GM21737 (cell line): ENCODE data around the gene LGALS1.
A peak's percentile ranks its signal among the peaks of the same experiment; 100 is the strongest.
"Not testable (repeated sequence)": the region's sequence is repeated elsewhere in the genome, so short reads cannot be mapped to it uniquely, and the experiment has no call there.

Experiments used
- ATAC-seq: cut with Tn5 transposase; IDR thresholded peaks from one replicate; pipeline ENCODE4 v1.9.1; 2021; ENCODE audit warnings: mild to moderate bottlenecking, moderate library complexity; ENCODE audit not compliant: unreplicated experiment

LGALS1 gene

DNA sequence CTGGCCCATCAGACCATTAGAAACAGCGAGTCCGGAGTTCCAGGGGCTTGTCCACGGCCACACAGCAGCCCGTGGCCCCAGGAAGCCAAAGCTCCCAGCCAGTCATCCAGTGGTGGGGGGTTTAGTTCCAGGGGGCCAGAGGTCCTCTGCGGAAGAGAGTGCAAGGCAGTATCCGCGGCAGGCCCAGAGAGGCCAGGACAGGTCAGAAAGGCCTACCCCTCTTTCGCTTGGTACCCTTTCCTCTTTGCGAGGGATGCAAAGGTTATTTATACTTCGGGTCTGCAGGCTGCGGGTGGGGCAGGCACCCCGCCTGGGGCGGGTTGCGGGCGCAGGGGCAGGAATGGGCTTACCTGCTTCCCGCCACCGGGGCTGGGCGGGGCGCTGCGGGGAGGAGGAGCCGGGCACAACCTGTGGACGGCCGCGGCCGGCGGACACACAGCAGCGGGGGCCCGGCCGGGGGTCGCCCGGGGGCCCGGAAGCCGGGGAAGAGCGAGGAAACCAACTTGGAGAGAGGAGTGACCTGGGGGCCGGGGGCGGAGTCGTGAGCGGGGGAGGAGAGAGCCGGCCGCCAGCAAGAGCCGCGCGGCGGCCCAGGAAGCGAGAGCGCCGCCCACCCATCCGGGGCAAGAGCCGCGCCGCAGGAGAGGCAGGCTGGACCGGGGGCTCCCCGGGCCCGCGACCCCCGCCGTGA lies 36.2 kb upstream of the LGALS1 start, which contains the start of gene SH3BP1:
SH3BP1 (plus strand) TSS at position 600 of the 691 bp plus-strand sequence. CDS start 119 bp downstream, outside the sequence.
- ATAC-seq = no peak

DNA sequence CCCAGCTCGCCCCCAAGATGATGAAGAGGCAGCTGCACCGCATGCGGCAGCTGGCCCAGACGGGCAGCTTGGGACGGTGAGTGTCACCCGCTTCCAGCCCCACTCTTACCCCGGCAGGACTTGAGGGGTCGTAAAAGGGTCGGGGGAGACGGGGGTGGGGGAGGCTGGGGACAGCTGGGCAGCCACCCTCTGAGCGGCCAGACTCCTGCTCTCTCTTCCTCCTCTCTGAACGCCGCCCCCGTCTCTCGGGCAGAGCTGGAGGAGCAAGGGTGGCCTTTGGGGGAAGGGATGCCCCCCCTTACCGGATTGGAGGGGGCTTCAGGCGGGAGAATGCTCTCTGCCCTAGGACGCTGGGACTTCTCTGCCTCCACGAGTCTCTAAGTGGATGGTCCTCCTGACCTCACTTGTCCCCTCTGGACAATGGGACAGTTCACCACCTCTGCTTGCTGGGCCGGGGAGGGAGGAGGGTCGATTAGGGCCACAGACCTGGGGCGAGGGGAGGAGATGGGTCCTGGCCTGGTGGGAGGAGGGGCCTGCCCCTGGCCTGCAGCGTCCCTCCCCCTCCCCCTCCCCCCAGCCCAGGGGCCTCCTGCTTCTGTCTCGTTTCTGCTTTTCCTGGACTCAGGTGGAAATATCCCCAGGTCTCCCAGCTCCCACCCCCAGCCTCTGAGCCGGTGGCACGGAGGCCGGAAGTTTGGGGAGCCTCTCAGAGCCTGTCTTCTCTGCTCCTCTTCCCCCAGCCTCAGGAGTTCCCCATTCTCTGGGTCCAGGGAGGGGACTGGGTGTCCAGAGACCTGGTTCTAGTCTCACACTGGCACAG lies 35.5 kb upstream of the LGALS1 start:
- no peak for ATAC-seq

DNA sequence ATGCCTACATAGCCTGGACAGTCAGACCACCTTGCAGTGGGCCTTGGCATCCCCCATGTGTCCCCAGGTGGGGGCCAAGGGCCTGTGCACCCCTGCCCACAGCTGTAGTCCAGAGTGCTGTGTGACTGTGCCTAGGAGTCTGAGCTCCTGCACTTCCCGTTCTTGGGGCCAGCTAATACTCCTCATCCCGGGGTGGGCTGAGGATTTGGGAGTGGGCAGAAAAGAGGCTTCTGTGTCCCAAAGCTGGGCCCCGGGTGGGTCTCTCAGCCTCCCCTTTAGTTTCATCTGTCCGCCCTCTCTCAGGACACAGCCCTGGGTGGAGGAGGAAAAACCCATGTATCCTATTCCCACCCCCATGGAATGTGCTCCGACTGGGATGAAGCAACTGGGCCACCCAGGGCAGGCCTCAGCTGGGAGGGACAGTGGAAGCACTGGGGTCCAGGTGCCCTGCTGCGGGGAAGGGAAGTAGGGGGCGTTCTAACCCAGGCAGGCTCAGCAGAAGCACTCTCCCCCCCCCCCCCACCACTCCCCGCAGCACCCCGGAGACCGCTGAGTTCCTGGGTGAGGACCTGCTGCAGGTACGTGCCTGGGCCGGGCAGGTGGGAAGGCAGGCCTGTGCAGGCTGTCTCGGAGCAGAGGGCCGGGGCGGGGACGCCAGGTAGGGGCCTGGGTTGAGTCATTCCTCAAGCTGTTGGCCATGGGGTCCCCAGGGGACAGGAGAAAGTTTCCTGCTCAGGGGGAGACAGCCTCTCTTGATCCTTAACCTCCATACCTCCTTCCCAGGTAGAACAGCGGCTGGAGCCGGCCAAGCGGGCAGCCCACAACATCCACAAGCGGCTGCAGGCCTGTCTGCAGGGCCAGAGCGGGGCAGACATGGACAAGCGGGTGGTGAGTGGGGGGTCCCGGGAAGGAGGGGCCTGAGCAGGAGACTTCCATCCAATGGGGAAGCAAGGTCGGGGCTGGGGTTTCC lies 34.6 kb upstream of the LGALS1 start:
- no peak for ATAC-seq

DNA sequence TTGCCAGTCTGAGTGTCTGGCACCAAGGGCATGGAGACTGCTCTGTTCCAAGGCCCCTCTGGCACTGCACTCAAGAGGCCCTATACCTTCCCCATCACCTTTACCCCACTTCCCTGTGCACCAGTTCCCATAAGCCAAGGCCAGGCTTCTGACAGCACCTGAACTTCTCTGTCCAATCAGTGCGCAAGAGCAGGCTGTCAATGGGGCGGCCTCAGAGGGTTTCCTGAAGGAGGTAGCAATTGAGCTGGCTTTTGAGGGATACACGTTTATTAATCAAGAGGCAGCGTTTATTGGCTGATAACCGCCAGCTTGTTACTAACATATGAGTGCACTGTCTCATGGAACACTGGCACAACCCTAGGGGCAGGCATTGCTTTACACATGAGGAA lies 33.9 kb upstream of the LGALS1 start:
- no peak for ATAC-seq

DNA sequence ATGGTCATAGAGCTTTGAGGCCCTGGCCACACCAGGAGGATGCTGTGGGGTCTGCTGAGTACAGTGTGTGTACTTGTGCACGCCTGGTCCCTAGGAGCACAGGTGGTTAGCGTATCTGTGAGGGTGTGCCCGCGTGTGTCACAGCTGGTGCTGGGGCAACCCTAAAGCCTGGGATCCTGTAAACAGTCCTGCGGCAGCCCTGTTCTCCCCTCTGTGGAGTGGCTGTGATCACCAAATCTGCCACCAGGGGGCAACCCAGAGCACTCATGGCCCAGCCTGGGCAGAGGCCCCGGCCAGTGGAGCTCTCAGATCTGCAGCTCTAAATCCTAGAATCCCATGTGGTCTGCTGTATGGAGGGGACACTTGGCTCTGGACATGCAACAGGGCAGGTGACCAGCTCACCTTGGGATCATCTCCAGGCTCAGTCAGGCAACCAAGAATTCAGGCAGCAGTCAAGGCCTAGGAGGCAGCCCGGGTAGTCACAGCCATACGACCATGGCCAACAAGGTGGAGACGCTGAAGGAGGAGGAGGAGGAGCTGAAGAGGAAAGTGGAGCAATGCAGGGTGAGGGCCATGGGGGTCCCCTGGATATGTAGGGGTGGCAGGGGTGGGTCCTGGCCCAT lies 32.1 kb upstream of the LGALS1 start:
- ATAC-seq = no peak

DNA sequence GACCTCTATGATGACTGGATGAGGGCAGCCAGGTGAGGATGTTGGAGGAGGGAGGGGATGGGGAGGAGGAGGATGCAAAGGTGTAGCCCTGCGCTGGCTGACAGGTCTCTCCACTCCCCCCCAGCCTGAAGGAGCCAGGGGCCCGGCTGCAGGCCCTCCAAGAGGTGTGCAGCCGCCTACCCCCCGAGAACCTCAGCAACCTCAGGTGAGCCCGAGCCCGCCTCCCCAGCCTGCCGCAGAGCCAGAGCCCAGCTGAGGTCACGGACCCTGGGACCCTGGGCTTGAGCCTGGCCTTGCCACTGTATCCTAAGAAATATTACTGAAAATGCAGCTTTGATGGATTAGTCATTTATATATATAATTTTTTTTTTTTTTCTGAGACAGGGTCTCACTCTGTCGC lies 28.1 kb upstream of the LGALS1 start:
- no peak for ATAC-seq

DNA sequence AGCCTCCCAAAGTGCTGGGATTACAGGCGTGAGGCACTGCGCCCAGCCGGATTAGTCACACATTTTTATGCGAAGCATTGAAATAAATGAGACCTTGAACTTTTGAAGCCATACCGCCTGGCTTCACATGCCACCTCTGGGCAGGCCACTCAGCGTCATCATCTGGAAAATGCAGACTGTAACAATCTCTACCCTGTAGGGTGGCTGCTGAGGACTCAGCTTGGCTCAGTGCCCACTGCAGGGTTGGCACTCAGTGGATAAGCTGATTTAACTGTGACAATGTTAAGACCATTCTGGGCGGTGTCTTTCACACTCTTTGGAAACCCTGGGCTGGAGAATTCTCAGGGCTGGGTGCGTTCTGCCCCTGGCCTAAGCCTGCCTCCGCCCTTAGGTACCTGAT lies 27.5 kb upstream of the LGALS1 start:
- ATAC-seq = no peak

DNA sequence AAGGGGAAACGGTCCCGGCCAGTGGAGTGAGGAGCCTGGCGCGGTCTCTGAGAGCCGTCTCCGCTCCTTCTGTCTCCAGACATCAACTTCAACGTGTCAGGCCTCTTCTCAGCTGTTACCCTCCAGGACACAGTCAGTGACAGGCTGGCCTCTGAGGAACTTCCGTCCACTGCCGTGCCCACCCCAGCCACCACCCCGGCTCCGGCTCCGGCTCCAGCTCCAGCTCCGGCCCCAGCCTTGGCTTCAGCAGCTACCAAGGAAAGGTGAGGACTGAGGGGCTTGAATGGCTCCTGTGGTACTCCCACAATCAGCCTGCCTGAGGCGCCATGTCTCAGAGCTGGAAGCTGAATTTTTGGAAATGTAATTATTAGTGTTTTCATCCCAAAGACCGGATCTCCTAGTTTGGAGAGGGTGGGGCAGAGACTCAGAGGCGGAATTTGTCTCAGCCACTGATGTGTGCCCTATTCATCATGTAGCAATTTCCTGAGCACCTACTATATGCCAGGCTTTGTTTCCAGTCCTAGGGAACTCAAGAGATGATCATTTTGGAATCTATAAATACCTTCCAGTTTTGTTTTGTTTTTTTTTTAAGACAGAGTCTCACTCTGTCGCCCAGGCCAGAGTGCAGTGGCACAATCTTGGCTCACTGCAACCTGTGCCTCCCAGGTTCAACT lies 24.8 kb upstream of the LGALS1 start:
- no peak for ATAC-seq

DNA sequence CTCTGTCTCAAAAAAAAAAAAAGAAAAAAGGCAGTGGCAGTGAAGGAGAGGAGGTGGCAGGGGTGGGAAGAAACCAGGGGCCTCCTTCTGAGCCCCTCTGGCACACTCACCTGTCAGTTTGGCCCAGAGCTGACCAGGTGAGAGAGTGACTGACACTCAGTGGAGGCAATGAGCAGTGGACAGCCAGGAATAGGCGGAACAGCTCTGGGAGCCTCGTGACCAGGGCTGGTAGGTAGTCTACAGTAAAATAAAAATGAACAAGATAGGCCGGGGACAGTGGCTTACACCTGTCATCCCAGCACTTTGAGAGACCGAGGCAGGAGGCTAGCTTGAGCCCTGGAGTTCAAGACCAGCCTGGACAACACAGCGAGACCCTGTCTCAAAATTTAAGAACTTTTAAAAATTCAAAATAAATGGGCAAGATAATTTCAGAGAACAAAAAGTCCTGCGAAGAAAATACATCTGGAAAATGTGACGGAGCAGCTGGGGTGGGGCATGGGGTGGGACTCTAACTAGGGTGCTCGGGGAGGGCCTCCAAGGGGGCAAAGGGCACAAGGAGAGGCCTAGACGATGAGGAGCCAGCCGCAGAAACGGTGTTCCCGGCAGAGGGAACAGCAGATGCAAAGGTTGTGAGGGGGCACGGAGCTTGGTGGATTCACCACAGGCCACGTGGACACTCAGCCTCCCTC lies 20.7 kb upstream of the LGALS1 start:
- ATAC-seq = no peak

DNA sequence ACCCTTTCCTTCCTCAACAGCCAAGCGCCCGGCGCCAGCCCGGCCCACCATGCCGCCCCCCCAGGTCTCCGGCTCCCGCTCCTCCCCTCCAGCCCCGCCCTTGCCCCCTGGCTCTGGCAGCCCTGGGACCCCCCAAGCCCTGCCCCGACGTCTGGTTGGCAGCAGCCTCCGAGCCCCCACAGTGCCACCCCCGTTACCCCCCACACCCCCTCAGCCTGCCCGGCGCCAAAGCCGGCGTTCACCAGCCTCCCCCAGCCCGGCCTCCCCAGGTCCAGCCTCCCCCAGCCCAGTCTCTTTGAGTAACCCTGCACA lies 20.2 kb upstream of the LGALS1 start:
- no peak for ATAC-seq

DNA sequence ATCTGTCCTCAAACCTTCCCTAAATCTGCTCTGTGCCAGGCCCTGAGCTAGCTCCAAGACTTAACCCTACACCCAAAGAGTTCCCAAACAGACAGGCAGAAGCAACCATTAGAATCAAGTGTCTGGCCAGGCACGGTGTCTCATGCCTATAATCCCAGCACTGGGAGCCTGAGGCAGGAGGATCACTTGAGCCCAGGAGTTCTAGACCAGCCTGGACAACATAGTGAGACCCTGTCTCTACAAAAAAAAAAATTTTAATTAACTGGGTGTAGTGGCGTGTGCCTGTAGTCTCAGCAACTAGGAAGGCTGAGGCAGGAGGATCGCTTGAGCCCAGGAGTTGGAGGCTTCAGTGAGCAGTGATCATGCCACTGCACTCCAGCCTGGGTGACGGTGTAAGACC lies 18.9 kb upstream of the LGALS1 start:
- ATAC-seq = not testable (repeated sequence)

DNA sequence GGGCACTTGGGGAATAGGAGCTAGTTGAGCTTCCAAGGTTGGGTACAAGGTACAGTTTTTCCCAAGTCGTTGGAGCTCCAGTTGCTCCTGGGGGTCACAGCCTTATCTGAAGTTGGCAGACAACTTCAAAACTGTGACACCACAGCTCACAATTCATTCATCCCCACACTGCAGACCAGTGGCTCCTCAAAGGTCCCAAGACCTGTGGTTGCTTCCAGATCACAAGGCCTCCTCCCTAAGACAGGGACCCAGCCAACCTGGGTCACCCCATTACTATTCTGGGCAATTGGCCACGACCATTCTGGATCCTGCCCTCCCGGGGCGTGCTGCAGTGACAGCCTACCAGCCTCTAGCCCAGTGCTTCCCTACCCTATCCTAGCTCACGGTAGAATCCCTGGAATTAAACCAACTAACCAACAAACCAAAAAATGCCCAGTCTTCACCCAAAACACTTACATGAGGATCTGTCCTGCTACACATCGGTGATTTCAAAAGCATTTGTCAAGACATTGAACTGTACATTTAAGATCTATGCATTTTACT lies 17.8 kb upstream of the LGALS1 start:
- ATAC-seq = no peak

DNA sequence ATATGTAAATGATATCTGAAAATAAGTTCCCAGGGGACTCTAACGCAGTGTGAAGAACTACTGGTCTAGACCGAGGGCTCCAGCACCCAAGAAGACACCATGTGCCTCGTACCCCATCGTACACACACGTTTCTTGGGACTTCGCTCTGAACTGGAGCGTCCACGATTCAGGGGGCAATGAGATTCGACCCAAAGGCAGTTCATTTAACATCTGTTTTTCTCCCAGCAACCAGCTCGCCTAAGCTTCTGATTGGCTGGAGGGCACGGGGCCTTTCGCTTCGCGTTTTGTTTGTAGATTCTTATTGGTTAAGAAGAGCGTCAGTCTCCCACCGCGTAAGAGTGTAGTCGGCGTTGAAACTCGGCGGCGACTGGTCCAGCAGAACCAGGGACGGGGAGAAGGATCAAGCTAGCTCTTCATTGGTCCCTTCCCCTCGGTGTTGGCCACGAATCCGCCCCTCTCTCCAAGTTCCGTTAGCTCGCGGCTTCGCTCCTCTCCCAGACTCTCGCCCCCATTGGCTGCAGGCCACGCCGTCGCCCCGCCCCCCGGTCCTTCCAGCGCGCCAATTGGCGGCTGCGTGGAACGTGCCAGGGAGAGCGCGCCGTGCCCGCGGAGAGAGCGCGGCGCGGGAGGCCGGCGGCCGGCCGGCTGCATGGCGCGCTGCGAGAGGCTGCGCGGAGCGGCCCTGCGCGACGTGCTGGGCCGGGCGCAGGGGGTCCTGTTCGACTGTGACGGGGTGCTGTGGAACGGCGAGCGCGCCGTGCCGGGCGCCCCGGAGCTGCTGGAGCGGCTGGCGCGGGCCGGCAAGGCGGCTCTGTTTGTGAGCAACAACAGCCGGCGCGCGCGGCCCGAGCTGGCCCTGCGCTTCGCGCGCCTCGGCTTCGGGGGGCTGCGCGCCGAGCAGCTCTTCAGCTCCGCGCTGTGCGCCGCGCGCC lies 17.0 kb upstream of the LGALS1 start, which contains the start of gene PDXP:
PDXP (plus strand) TSS at position 591 of the 933 bp plus-strand sequence; CDS start at position 651, 60 bp downstream.
- peak; percentile 83 for ATAC-seq

DNA sequence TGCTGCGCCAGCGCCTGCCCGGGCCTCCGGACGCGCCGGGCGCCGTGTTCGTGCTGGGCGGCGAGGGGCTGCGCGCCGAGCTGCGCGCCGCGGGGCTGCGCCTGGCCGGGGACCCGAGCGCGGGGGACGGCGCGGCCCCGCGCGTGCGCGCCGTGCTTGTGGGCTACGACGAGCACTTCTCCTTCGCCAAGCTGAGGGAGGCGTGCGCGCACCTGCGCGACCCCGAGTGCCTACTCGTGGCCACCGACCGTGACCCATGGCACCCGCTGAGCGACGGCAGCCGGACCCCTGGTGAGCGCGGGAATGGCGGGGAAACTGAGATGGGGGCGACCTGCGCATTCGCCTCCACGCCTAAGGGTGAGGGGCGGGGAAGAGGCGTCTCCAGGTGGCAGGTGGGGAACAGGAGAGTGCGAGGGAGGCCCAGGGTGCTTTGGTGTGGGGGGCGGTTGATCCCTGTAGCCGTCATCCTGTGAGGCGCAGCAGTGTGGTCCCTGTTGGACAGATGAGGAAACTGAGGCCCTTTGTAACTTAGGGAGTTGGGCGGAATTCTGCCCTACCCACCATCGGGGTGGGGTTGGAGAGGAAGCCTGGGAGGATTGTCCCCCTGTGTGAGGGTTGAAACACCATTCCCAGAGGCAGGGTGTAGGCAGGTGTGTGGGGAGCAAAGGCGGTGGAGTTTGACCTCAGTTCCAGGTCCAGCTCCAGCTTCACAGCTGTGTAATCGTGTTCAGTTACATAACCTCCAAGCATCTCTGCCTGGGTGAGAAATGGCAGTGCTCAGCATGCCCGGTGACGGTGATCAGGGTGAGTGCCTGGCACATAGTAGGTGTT lies 16.2 kb upstream of the LGALS1 start:
- peak; percentile 5 for ATAC-seq

DNA sequence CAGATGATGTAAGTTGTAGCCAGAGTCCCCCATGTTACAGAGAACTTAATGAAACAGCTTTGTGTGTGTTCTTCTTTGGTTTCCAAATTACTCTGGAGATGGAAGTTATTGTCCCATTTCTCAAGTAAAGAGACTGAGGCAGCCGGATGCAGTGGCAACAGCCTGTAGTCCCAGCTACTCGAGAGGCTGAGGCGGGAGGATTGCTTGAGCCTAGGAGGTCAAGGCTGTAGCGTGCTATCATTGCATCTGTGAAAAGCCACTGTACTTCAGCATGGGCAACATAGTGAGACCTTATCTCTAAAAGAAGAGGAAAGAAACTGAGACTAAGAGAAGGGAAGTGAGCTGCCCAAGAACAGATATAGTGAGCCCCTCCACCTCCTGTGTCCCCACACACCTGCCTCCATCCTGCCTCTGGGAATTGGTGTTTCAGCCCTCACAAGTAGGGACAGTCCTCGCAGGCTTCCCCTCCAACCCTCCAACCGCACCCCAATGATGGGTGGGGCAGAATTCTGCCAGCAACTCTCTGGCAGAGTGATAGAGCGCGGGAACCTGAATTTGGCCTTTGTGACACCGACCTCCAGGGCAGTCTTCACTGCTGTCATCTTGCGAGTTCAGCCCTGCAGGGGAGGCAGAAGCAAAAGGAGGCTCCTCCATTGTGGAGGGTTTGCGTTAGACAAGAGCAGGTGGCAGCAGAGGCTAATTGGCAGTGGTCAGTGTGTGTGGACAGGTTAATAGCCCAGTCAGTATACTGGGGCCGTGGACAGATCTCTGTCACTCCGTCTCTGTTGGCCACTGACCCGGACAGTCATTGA lies 15.3 kb upstream of the LGALS1 start:
- ATAC-seq = no peak

DNA sequence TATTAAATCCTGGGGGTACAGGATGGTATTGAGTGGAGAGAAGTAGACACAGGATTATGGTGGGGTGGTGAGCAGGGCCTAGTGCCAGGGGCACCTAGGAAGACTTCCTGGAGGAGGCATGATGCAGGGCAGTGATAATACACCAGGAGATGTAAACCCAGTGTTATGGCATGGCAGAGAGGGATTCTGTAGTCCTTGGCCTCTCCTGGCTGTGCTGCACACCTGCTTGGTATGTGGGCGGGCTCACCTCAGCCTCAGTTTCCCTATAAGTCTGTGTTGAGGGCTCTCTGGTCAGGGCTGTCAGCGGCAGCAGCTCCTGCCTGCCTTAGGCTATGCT lies 14.8 kb upstream of the LGALS1 start:
- ATAC-seq = no peak
